ENCODE results near the gene PRAMEF33.
"Not testable (repeated sequence)": the region's sequence is repeated elsewhere in the genome, so short reads cannot be mapped to it uniquely, and the experiment has no call there.

Gene PRAMEF33

DNA sequence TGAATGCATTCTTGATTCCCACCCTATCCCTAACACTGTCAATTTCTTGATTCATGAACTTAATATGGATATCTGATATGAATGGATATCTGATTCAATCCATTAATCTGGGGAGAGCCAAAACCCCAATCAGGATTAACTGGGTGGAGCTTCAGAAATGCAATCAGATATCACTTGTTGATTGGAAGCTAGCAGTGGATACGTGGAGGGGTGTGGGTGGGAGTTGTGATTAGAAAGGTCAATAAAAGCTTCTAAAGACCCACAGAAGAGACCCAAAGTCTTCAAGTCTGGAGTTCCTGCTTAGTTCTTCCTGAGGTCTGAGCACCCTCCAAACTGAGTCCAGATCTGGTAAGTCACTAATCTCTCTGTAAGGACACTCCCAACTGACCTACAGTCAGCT, at the start of gene PRAMEF33:
TSS of gene PRAMEF33 (plus strand) at position 301 of the 400 bp plus-strand sequence. CDS start 2,416 bp downstream, outside the sequence.
- FAIRE-seq: not testable (repeated sequence)

DNA sequence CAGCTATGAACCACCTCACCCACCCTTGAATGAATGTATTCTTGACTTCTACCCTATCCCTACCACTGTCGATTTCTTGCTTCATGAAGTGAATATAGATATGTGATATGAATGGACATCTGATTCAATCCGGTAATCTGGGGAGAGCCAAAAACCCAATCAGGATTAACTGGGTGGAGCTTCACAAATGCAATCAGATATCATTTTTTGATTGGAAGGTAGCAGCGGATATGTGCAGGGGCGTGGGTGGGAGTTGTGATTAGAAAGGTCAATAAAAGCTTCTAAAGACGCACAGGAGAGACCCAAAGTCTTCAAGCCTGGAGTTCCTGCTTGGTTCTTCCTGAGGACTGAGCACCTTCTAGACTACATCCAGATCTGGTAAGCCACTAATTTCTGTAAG, 49.4 kb upstream of the PRAMEF33 start, which contains the start of gene PRAMEF5:
TSS of gene PRAMEF5 (plus strand) at position 301 of the 400 bp plus-strand sequence. CDS start 5,071 bp downstream, outside the sequence.
- not testable (repeated sequence) for FAIRE-seq

DNA sequence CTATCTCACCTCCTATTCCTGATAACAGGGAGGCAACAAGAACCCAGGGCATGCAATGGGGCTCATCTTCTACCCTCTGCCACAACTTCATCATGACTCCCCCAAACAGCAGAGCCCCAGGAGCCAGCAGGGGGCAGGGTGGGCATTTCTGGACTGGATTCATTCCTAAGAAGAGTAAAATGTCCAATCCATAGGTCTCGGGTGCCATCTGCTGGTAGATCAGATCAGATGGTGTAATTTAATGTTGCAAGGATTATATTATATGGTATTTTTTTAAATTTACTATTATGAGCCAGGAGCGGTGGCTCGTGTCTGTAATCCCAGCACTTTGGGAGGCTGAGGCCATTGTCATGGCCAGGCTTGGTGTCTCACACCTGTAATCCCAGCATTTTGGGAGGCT, 38.2 kb upstream of the PRAMEF33 start:
- FAIRE-seq: not testable (repeated sequence)

GRCh38 chr1:13277016-13277415, 26.3 kb upstream of the PRAMEF33 start:
- not testable (repeated sequence) for FAIRE-seq

DNA sequence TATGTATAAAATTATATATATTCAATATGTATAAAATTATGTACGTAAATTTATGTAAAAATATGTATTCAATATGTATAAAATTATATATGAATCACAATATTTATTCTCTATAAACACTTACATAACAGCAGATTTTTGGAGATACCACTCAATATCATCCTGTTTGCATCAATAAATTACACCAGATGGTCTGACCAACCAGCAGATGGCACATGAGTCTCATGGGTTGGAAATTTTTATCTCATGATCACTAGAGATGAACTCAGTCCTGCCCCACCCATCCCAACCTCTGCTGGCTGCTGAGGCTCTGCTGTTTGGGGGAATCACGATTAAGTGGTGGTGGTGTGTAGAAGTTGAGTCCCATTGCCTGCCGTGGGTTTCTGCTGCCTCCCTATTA, 23.7 kb upstream of the PRAMEF33 start:
- not testable (repeated sequence) for FAIRE-seq

GRCh38 chr1:13285037-13285436, 18.3 kb upstream of the PRAMEF33 start, which contains the start of gene PRAMEF8:
TSS of gene PRAMEF8 (minus strand) at chr1:13285137. CDS start at chr1:13284091, 1,046 bp downstream.
- FAIRE-seq: not testable (repeated sequence)

- not testable (repeated sequence) for FAIRE-seq
Observed at GRCh38 chr1:13289030-13289429, 14.3 kb upstream of the PRAMEF33 start.

DNA sequence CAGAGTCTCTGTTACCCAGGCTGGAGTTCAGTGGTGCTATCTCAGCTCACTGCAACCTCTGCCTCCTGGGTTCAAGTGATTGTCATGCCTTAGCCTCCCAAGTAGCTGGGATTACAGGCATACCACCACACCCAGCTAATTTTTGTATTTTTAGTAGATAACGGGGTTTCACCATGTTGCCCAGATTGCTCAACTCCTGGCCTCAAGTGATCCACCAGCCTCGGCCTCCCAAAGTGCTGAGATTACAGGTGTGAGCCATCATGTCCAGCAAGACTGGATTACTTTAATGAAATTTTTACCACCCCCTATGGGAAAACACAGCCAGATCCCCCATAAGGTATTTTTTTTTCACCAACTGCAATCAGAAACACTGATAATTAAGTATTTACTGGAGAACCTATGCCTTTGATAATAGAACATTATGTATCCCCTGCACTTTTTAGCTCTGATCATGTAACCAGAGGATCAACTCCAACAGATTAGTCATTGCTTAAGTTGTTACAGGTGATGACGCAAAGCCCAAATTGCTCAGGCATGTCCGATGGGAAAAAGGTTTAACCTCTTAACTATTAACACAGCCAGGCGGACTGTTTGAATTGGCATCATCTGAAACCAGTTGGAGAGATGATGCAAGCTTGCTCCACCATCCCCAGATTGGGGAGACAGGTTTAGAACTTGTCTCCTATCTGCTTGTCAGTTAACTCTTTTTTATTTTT, 6.0 kb upstream of the PRAMEF33 start:
- not testable (repeated sequence) for FAIRE-seq

GRCh38 chr1:13298699-13299098, 4.6 kb upstream of the PRAMEF33 start:
- FAIRE-seq: not testable (repeated sequence)

DNA sequence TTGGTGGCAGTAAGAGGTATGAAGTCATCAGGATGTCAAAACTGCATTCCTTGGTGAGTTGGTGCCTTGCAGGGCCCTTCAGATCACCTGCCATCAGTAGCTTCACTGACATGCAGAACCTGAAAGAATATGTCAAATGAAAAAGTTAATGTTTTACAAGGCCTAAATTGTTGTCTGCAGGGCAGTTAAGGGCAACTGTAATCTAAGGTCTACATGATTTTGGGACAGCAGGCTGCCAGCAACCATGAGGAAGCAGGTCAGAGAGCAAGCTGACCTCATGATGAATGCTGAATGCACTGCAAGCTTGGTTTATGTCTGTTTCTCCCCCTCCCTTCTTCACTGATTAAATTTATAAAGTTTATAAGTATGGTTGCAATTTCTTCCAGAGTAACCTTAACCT, 1.1 kb upstream of the PRAMEF33 start:
- not testable (repeated sequence) for FAIRE-seq

DNA sequence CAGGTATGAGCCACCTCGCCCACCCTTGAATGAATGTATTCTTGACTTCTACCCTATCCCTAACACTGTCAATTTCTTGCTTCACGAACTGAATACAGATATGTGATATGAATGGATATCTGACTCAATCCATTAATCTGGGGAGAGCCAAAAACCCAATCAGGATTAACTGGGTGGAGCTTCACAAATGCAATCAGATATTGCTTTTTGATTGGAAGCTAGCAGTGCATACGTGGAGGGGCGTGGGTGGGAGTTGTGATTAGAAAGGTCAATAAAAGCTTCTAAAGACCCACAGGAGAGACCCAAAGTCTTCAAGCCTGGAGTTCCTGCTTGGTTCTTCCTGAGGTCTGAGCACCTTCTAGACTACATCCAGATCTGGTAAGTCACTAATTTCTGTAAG, 11.9 kb downstream of the PRAMEF33 start, which contains the start of gene PRAMEF15:
TSS of gene PRAMEF15 (plus strand) at position 301 of the 400 bp plus-strand sequence. CDS start 2,827 bp downstream, outside the sequence.
- not testable (repeated sequence) for FAIRE-seq

DNA sequence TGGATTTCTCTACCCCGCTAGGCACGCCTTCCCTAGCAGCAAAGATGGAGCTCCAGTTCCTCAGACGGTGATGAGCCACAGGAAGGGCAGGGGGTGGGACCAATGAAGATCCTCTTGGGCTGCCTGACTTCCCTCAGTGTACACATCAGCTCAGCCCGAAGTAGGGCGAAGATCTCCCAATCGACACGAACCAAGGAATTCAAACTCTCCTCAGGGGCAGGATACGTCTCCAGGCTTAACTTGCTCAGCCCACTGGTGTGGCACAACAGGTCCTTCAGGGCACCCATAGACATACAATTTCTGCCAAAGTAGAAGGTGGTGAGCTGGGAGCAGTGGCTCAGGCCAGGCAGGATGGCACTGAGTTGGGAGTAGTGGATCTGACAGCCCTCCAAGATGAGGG, 39.2 kb downstream of the PRAMEF33 start:
- not testable (repeated sequence) for FAIRE-seq

GRCh38 chr1:13347034-13347433, 43.7 kb downstream of the PRAMEF33 start, which contains the start of gene PRAMEF14:
TSS of gene PRAMEF14 (minus strand) at chr1:13347134. CDS start at chr1:13345314, 1,820 bp downstream.
- FAIRE-seq: not testable (repeated sequence)

DNA sequence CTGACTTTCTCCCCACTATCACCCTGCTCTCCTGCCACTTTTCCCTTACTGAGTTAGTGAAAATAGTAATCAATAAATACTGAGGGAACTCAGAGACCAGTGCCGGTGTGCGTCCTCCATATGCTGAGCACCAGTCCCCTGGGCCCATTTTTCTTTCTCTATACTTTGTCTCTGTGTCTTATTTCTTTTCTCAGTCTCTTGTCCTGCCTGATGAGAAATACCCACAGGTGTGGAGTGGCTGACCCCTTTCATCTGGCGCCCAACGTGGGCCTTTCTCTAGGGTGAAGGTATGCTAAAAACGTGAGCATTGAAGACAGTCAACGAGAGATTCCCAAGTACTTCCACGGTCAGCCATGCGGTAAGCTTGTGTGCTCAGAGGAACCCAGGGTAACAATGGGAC, 50.1 kb downstream of the PRAMEF33 start:
- not testable (repeated sequence) for FAIRE-seq

GRCh38 chr1:13354475-13354874, 51.1 kb downstream of the PRAMEF33 start:
- FAIRE-seq: not testable (repeated sequence)

- not testable (repeated sequence) for FAIRE-seq
Observed at GRCh38 chr1:13356774-13357173, 53.4 kb downstream of the PRAMEF33 start.

Data from G401.6 (cell line).